HG03060 (cell line): Measurements from ENCODE around the gene UBE2I.
"Not testable (repeated sequence)": the region's sequence is repeated elsewhere in the genome, so short reads cannot be mapped to it uniquely, and the experiment has no call there.

Source experiments
- ATAC-seq: cut with Tn5 transposase; IDR thresholded peaks from one replicate; pipeline ENCODE4 v1.9.1; 2021; ENCODE audit warnings: low read depth, moderate number of reproducible peaks; ENCODE audit not compliant: unreplicated experiment

The UBE2I gene

DNA sequence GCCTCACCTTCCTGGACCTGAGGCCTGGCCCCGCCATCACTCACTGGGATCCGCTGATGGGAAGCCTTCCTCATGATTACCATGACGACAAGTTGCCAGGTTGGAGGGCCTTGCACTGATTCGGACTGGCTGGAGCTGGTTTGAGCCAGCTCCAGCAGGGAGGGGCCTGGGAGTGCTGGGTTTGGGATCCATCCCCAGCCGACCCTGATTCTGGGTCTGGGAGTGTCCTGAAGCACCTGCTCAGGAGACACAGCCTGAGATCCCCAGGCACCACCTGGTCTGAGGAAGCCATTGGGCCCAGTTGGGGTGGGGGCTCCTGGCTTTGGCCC lies 18.1 kb downstream of the UBE2I start:
- ATAC-seq = no peak

DNA sequence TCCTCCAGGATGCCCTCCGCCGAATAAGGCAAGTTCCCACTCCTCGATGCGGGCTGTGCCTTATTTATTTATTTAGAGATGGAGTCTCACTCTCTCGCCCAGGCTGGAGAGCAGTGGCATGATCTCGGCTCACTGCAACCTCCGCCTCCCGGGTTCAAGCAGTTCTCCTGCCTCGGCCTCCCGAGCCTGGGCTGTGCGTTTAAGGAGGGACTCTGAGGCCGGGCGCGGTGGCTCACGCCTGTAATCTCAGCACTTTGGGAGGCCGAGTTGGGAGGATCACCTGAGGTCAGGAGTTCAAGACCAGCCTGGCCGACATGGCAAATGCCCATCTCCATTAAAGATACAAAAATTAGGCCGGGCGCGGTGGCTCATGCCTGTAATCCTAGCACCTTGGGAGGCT lies 18.7 kb downstream of the UBE2I start:
- not testable (repeated sequence) for ATAC-seq

DNA sequence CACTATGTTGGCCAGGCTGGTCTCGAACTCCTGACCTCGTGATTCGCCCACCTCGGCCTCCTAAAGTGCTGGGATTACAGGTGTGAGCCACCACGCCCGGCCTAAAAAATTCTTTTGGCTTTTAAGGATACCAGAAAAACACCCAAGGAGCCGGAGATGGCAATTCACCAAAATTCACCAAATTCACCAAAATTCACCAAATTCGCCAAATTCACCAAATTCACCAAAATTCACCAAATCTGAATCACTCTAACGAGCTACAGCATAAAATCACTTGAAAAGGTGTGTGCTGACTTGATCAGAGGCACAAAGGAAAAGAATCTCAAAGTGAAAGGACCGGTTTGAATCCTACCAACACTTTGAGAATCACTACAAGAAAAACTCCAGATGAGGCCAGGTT lies 19.5 kb downstream of the UBE2I start:
- not testable (repeated sequence) for ATAC-seq

DNA sequence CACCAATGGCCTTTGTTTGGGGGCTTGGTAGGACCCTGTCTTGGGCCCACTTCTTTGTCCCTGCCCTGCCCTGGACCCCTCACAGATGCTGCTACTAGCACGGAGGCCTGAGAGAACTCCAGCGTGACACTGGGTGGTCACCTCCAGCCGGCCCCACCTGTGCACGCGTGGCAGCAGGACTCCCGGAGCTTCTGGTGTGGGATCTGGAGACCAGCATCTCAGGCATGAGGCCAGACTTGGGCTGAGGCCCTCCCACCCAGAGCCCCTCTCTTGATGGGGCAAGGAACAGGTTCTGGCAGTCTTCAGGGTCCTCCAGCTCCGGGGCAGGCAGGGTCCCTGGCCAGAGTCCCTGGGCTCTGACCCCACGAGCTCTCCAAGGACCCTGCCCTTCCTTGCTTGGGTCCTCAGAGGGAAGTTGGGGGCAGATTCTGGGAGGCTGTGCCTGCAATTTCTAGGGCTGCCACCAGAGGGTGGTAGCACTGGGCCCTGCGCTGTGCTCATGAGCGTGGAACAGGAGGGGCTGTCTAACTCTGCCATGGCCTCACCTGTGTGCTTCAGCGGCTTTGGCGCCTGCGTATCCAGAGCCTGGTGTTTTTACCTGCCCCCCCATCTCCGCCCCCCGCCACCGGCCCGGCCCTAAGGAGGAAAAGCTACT lies 21.0 kb downstream of the UBE2I start:
- no peak for ATAC-seq

DNA sequence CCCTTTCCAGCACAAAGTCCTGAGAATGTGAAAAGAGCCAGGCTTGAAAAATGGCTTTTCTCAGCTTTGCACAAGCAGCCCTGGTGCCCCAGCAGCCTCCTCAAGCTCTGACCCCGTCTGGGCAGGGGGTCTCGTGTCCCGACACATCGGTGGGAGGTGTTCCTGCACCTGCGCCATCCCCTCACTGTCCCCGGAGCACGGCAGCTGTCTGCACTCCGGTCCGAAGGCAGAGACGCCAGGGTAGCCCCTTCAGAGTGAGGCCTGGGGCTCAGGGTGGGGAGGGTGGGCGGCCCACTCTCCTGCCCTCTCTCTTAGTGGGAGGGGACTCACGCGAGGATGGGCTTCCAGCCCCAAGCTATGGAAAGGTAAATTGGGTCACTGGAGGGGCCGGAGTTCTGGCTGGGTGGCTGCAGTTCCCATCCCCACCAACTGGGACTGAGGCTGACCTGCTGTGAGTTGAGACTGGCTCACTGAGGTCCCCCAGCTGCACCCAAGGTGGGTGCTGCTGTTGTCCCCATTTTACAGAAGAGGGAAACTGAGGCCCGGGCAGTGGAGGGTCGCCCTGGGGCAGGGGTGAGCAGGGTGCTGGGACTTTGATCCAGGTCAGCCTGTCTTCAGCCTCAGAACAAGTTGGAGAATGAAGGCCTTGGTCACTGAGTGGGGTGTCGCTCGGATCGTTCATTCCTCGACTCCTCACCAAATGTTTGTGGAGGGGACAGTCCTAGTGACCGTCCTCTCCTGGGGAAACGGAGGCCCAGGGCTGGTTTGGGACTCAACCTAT lies 21.7 kb downstream of the UBE2I start:
- no peak for ATAC-seq

DNA sequence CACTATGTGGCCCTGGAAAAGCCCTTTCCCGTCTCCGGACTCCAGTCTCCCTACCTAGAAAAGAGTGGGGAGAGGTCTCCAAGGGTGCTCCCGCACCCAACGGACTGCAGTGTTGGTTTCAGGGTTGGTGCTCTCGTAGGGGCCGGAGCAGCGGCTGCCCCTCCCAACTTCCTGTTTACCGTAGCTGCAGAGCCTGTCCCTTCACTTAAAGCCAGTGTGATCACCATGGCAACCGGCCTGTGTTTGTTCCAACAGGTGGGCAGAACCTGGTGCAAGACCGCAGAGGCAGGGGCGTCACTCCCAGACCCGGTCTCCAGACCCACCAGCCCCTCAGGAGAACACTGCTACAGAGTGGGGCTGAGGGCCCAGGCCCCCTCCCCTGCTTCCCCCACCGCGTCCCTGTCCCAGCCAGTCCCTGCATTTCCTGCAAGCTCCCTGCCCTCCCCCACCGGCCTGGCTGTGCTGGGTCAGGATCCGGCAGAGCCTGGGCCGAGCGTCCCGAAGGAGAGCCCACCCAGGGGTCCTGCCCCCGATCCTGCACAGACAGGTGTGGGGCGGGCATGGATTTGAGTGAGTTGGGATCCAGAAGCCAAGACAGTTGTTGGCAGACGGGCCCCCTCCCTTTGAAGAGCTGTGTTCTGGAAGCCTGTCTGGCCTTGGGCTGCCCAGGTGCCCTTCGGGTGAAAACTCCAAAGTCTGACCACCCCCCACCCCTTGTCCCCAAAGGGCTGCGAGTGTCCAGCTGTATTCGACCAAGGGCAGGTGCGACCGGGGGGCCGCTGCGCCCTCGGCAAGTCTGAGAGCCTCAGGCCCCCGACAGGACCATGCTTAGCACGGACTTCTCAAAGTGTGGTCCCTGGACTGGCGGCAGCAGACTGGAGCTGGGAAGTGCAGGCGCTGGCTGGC lies 22.5 kb downstream of the UBE2I start:
- ATAC-seq = no peak

DNA sequence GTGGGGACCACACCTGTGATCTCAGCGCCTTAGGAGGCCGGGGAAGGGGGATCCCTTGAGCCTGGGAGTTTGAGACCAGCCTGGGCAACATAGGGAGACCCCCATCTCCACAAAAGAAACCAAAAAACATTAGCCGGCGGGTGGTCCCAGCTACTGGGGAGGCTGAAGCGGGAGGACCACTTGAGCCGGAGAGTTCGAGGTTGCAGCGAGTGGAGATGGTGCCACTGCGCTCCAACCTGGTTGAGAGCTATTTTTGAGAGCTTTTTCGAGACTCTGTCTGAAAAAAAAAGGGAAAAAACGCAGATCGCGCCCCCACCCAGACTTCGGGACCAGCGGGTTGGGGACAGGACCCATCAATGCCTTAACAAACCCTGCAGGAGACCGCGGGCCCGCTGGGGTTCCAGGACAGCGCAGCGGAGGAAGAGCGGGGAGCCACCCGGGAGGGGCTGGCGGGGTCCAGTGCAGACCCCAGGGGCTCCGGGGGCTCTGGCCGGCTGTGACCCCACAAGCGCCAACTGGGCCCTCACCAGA lies 23.2 kb downstream of the UBE2I start:
- ATAC-seq = no peak

DNA sequence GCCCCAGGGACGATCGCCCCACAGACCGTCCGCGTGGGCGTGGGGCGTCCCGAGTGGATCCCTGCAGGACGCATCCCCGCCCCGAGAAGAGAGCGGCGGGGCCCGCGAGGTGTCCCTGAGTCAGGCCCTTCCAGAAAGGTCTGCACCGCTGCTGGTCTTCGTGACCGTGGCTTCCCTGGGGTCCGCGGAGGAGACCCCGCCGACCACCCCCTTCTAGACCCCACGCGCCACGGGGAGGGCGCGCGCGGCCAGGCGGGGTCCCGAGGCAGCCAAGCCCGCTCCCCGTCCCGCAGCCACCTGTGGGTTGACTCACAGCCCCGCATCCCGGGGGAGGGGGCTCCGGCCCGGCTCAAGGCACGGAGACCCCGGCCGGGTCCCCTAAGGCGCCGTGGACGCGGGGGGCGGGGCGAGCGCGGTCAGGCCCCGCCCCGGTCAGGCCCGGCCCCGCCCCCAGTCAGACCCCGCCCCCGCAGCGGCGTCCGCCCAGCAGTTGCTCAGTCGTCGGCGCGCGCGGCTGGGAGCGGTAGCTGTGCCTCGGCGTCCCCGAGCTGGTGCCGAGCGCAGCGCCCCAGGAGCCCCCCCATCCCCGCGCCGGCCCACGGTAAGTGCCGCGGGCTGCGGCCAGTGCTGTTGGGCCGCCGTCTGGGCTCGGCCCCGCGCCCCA lies 23.8 kb downstream of the UBE2I start, which contains the start of gene BAIAP3:
TSS of gene BAIAP3 (plus strand) at position 497 of the 664 bp plus-strand sequence. CDS start 4,905 bp downstream, outside the sequence.
- no peak for ATAC-seq

DNA sequence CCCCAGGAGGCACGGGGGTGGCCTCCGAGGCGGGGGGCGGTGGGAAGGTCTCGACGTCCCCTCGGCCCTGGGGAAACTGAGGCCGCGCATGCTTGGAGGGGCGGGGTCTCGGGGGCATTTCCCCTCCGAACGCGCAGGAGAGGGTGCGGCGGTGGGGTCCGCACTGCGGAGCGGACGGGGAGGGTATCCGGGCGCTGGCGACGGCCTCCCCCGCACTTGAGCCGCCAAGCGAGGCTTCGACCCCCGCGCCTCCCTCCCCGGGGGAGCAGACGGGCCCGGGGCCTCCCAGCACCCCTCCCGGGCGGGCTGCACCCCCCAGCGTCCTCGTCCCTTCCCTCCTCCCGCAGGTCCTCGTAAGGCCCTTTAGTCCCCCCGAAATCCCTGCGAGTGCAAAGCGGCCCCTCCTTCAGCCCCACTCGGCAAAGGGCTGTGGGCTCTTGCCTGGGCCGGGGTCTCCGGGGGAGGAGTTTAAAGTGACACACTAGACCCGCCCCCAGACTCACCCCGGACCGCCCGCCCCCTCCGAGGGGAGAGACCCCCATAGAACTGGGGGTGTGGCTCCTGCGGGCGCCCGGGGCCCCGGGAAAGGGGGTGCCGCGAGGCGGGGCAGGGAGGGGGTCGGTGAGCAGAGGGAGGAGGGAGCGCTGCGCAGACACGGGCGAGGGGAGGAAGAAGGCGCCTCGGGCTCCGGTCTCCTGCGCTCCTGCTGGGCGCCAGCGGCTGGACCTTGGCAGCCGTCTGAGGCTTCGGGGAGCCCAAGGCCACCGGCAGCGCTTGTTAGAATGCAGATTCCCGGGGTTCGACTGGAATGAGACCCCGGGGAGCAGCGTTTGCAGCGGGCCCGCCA lies 24.6 kb downstream of the UBE2I start:
- ATAC-seq = no peak

DNA sequence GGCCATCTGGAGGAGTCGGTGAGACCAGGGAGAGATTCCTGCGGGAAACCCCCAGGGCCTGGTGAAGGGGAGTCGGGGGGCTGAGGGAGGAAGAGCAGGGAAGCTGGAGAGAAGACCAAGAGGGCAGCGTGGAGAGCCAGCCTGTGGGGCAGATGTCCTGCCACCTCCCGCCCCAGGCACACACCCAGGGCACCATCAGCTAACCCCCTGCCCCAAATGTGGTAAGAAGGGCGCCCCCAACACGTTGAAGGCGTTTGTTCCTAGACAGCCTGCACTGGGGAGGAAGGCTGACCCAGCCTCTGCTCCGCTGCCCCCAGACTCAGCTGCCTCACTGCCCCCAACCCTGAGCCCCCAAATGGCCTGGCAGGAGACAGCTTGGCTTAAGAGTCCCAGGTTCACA lies 25.3 kb downstream of the UBE2I start:
- no peak for ATAC-seq

DNA sequence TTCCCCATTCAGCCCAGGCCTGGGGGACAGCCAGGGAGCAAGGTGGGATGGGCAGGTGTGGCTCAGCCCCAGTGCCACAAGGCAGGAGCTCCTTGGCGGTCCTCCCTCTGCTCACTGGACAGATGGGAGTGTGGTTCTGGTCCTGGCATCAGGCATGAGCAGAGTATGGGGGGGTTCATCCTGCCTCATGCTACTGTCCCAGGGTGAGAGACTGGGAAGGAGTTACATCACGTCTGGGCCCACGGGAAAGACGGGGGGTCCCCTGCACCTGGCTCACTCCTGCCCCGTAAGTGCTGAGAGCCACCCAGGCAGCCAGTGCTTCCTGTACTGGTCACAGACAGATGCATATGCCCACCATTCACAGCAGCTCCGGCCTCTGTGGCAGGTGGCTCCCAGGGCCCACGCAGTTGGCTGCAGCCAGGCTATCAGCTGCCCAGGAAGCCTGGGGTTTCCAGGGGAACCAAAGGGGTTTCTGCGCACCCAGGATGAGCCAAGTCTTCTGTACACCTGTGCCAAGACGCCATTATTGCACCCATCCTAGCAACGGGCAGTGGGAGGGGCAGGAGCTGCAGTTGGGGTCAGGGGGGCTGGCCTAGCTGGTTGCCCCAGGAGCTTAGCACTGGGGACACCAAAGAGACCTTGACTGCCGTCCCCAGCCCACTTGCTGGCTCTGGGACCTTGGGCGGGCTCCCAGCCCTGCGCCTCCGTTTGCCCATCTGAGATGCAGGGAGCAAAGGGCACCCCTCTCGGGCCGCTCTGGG lies 26.0 kb downstream of the UBE2I start:
- ATAC-seq = no peak

DNA sequence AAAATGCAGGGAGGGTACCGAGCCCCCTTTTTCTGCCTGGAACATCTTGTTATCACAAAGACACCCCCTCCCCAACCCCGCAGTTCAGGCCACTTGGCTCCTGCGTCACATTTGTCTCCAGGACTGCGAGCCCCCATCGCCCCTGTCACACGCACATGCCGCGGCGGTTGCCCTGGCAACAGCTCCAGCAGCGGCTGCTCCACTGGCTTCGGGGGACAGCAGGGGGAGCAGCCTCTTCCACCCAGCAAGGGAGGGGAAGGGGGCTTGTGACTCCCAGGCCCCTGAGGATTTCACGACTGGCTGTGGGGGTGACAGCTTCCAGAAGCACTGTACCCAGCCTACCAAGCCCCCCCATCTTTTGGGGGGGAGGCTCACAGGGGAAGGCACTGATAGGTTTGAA lies 26.6 kb downstream of the UBE2I start:
- ATAC-seq = no peak

DNA sequence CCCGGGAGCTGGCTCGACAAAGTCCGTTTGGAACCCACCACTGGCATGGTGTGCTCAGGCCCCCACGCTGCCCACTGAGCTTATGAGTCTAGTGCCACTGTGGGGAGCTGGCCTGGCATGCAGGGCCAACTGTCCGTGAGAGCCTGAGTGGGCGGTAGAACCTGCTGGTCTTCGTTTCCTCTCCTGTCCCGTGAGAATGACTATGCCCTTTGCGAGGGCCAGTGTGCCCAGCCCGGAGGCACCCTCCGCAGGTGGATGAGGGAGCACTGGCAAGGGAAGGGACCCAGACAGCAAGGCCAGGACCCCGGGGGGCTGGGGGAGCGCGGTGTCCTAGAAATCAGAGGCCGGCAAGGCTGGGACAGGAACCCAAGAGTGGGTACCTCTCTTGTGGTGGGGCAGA lies 27.2 kb downstream of the UBE2I start:
- no peak for ATAC-seq

DNA sequence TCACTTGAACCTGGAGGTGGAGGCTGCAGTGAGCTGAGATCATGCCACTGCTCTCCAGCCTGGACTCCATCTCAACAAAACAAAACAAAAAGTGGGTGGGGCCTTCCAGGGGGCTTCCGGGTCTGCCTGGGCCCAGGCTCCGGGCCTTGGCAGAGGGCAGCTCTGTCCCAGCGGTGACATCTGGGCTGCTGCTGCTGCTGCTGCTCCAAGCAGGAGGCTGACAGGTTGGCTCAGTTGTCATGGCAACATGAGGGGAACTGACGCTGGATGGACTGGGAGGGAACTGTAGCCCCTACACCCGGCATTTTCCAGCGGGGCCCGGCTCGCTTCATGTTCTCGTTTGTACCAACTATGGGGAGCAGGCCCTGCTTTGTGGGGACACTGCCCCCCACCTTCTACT lies 28.1 kb downstream of the UBE2I start:
- ATAC-seq = no peak

DNA sequence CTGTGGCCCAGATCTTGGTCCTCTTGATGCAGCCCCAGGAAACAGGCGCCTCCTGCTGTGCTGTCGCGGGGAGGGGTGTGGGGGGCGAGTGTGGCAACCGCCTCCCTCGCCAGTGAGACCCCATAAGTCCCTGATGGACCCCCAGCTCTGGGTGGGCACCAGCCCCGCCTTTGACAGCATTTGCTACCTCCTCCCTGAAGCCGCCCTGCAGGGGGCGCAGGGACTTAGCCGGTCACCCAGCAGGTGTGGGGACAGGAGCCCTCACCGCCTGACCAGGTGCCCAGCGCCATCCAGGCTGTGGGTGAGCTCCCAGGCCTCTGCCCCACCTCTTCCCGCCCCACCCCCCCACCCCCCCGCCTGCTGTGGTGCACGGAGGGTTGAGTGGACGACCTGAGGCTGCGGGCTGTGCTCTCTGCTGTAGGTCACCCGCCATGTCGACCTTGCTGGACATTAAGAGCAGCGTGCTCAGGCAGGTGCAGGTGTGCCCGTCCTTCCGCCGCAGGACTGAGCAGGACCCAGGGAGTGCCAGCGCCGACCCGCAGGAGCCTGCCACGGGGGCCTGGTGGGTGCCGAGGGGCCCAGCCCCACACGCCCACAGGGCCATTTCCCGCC lies 28.8 kb downstream of the UBE2I start:
- no peak for ATAC-seq

DNA sequence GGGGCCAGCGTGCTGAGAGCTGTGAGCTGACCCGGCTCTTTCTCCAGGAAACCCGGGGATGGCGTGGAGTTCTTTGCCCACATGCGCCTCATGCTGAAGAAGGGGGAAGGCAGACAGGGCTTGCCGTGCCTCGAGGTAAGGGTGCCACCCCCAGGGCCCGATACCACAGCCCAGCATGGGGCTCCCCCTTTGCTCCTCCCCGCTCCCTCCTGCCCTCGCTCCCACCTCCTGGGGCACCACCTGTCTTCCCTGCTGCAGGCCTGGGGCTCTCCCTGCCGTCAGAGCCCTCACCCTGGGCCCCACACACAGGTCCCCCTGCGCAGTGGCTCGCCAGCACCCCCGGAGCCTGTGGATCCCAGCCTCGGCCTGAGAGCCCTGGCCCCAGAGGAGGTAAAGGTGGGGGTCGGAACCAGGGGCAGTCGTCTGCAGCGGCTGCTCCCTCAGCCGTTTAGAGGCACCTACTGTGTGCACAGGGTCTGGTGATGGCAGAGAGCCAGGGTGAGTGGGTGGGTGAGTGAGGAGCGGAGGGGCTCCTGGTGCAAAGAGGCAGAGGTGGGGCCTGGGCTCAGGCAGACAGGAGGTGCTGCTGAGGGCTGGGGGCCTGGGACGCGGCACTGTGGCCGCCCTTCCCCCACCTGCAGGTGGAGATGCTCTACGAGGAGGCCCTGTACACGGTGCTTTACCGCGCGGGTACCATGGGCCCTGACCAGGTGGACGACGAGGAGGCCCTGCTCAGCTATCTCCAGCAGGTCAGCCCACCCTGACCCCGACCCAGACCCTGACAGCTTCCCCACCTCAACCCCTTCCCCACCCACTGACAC lies 29.6 kb downstream of the UBE2I start:
- no peak for ATAC-seq

DNA sequence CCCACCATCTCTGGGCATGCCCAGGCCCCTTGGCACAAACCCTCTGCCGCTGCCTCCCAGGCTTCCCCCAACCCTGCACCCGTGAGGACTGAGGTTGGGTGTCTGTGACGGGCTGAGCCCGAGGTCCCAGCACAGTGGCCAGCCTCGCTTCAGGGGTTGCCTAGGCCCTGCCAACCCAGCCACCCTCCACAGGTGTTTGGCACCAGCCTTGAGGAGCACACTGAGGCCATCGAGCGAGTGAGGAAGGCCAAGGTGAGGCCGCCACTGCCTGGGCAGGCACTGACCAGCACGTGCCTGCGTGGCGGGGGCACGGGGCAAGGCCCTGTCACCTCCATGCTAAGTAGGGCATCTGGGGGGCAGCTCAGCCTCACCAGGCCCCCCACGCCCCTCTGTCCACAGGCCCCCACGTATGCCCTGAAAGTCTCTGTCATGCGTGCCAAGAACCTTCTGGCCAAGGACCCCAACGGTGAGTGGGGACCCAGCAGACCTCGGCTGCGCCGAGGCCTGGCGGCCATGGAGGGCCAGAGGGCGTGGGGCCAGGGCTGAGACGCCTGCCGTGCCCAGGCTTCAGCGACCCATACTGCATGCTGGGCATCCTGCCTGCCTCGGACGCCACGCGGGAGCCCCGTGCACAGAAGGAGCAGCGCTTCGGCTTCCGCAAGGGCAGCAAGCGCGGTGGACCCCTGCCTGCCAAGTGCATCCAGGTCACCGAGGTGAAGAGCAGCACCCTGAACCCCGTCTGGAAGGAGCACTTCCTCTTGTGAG lies 31.5 kb downstream of the UBE2I start:
- no peak for ATAC-seq
